ACC112 (cell line): ENCODE results near the gene C11orf21.

ENCODE experiments used
- H2AFZ ChIP-seq: fragments of 200-600 bp; sonication (generic); one replicate; pipeline ENCODE4 v1.6.0; 2017; ENCODE audit warnings: antibody characterized with exemption, low read length; ENCODE audit not compliant: unreplicated experiment
- H3K27ac ChIP-seq: fragments of 200-600 bp; sonication (generic); 2 replicates; pipeline ENCODE4 v1.5.1; 2014; ENCODE audit warnings: low read depth, mild to moderate bottlenecking, antibody characterized with exemption, low read length, moderate library complexity
- H3K27me3 ChIP-seq: fragments of 200-600 bp; sonication (generic); 2 replicates; pipeline ENCODE4 v1.6.1; 2014; ENCODE audit warnings: mild to moderate bottlenecking, antibody characterized with exemption, low read length, moderate library complexity, mixed read lengths; ENCODE audit not compliant: insufficient read depth
- H3K36me3 ChIP-seq: fragments of 200-600 bp; sonication (generic); 2 replicates; pipeline ENCODE4 v1.6.1; 2016; ENCODE audit warnings: mild to moderate bottlenecking, antibody characterized with exemption, low read length, moderate library complexity, mixed read lengths; ENCODE audit not compliant: insufficient read depth
- H3K4me1 ChIP-seq: fragments of 200-600 bp; sonication (generic); one replicate; pipeline ENCODE4 v1.6.1; 2016; ENCODE audit warnings: low read length, mixed read lengths; ENCODE audit not compliant: insufficient read depth, unreplicated experiment, control insufficient read depth
- H3K4me3 ChIP-seq: fragments of 200-600 bp; sonication (generic); 2 replicates; pipeline ENCODE4 v1.5.1; 2014; ENCODE audit warnings: mild to moderate bottlenecking, low read depth, low read length
- H3K79me2 ChIP-seq: fragments of 200-600 bp; sonication (generic); one replicate; pipeline ENCODE4 v1.6.0; 2016; ENCODE audit warnings: low read length; ENCODE audit not compliant: control insufficient read depth, unreplicated experiment, insufficient read depth

The C11orf21 gene

GRCh38 chr11:2302306-2302895, 683 bp upstream of the C11orf21 start:
- Histone ChIP-seq H3K27ac (no peak overlapping the region), H3K79me2 (no peaks in the 10 kb centered on the region), H3K27me3 (no peaks in the 10 kb centered on the region)

GRCh38 chr11:2300936-2301630, 635 bp downstream of the C11orf21 start:
- H3K36me3 ChIP-seq = no peaks in the 10 kb centered on the region
- H3K27me3 ChIP-seq = peaks cover 10% of the 10 kb centered on the region; the same call in 1 of the 2 replicates
- H3K4me3 ChIP-seq = no peak overlapping the region
- H3K4me1 ChIP-seq = peaks cover 7% of the 10 kb centered on the region
- no peak overlapping the region for H3K27ac ChIP-seq
- no peak overlapping the region for H2AFZ ChIP-seq
- no peaks in the 10 kb centered on the region for H3K79me2 ChIP-seq

More at GRCh38 chr11:2302306-2302895, 683 bp upstream of the C11orf21 start:
- Histone ChIP-seq H2AFZ (no peak overlapping the region), H3K4me1 (peaks cover 14% of the 10 kb centered on the region), H3K4me3 (no peak overlapping the region), H3K36me3 (no peaks in the 10 kb centered on the region)

DNA sequence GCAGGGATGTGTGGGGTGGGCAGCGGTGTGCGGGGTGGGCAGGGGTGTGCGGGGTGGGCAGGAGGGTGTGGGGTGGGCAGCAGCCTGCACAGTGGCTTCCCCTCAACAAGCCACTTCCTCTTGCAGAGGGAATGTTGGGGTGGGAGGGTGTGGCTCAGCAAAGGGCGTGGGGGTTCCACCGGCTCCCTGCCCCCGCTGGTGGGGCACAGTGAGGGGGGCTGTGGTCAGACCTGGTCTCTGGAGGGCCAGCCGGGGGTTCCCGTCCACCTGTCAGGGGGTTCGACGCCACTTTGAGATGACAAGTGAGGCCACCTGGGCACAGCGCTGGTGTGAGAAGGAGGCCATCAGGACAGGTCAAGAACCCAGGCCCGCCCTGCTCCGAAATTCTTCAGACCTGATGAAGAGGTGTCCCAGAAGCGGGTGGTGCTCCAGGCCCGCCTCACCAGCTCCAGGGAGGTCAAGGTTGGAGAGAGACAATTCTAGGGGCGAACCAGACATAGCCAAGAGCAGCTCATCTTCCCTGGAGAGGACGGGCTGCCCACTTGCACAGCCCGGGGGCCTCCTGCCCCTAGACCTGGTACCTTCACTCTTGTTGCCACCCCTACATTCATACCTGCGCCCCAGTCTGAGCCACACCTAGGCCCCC, 1.3 kb downstream of the C11orf21 start:
- H3K36me3 ChIP-seq = no peaks in the 10 kb centered on the region
- no peaks in the 10 kb centered on the region for H3K79me2 ChIP-seq
- H3K4me3 ChIP-seq = no peak overlapping the region
- H3K4me1 ChIP-seq = peaks cover under 1% of the 10 kb centered on the region
- H3K27me3 ChIP-seq = peaks cover 16% of the 10 kb centered on the region; the same call in 1 of the 2 replicates
- no peak overlapping the region for H3K27ac ChIP-seq
- no peak overlapping the region for H2AFZ ChIP-seq

DNA sequence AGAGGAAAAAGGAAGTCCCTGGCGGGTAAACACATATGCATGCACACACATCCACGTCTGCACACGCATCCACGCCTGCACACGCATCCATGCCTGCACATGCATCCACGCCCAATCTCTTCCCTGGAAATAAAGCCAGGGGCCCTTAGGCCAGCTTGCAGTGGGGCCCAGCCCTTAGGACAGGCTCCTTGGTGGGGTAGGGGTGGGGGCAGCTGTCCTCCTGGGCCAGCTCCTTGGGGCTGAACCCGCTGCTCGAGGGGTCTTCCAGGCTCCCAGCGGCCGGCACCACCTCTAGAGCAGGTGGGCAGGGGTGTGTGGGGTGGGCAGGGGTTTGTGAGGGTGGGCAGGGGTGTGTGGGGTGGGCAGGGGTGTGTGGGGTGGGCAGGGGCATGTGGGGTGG, 1.9 kb downstream of the C11orf21 start:
- no peak overlapping the region for H2AFZ ChIP-seq
- no peak overlapping the region for H3K27ac ChIP-seq
- no peaks in the 10 kb centered on the region for H3K36me3 ChIP-seq
- no peak overlapping the region for H3K4me3 ChIP-seq
- H3K27me3 ChIP-seq = peaks cover 20% of the 10 kb centered on the region; the same call in 1 of the 2 replicates
- no peaks in the 10 kb centered on the region for H3K4me1 ChIP-seq
- no peaks in the 10 kb centered on the region for H3K79me2 ChIP-seq

DNA sequence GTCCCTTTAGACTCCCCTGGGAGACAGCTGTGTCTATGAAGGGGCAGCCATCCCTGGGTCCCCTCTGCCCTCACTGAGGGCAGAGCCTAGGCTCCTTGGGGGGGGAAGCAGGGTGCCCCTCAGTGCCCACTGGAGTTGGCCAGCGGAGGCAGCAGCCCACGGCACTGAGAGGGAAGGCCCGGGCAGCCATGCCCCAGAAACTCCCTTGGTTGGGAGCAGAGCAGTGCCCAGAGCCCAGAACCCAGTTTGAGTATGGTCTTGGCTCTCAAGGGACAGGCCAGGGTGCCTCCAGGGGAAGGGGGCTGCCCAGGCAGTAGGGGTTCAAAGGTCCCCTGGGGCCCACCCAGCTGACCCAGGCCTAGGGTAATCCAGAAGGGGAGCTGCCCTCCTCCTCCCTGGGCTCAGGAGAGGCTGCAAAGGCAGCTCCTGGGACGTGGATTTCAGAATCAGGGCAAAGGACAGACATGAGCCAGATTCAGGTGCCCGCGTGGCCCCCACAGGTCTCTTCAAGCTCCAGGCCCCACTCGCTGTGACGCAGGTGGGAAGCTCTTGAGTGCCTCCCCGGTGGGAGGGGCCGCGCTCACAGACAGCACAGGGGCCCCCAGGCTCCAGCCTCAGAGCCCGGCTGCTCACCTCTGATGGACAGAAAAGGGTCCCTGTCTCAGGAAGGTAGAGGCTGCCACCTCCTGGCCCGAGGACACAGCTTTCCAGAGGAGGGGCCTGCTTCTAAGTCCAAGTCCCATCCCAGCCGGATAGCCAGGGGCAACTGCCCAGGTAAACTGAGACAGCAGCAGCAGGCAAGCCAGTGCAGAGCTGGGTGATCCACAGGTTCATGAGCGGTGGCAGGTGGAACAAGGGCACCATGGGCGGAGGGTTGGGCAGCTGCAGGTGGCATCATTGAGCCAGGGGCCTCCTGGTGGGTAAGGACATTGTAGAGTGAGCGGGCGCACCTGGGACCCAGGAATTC, 2.6 kb downstream of the C11orf21 start:
- Histone ChIP-seq H2AFZ (no peak overlapping the region), H3K36me3 (no peaks in the 10 kb centered on the region), H3K4me1 (no peaks in the 10 kb centered on the region), H3K27me3 (peaks cover 21% of the 10 kb centered on the region; the same call in 1 of the 2 replicates), H3K27ac (no peak overlapping the region), H3K4me3 (no peak overlapping the region), H3K79me2 (no peaks in the 10 kb centered on the region)

GRCh38 chr11:2298131-2298794, 3.5 kb downstream of the C11orf21 start:
- no peaks in the 10 kb centered on the region for H3K36me3 ChIP-seq
- H2AFZ ChIP-seq = no peak overlapping the region
- H3K27ac ChIP-seq = no peak overlapping the region
- no peak overlapping the region for H3K4me3 ChIP-seq
- H3K27me3 ChIP-seq = peaks cover 29% of the 10 kb centered on the region; the same call in 1 of the 2 replicates
- no peaks in the 10 kb centered on the region for H3K79me2 ChIP-seq
- no peaks in the 10 kb centered on the region for H3K4me1 ChIP-seq

DNA sequence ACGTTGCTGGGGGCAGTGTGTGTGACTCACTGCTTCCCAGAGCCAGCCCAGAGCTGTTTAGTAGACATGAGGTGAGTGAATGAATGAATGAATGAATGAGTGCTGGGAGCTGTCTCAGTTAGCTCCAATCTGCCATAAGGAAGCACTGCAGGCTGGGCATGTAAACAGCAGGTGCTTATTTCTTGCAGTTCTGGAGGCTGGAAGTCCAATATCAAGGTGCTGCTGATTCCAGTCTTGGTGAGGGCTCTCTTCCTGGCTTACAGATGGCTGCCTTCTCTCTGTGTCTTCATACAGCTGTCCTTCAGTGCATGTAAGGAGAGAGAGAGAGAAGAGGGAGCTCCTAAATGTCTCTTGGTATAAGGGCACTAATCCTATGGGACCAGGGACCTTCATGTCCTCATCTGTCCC, 4.1 kb downstream of the C11orf21 start:
- Histone ChIP-seq H3K79me2 (no peaks in the 10 kb centered on the region), H3K4me3 (no peak overlapping the region), H2AFZ (no peak overlapping the region), H3K27me3 (peaks cover 29% of the 10 kb centered on the region; the same call in 1 of the 2 replicates), H3K27ac (no peak overlapping the region), H3K4me1 (no peaks in the 10 kb centered on the region), H3K36me3 (no peaks in the 10 kb centered on the region)

- Histone ChIP-seq H3K79me2 (no peaks in the 10 kb centered on the region), H2AFZ (no peak overlapping the region), H3K36me3 (no peaks in the 10 kb centered on the region), H3K4me1 (no peaks in the 10 kb centered on the region), H3K27ac (no peak overlapping the region), H3K4me3 (no peak overlapping the region), H3K27me3 (peaks cover 29% of the 10 kb centered on the region; the same call in 1 of the 2 replicates)
Measured at GRCh38 chr11:2296913-2297622, 4.7 kb downstream of the C11orf21 start.

DNA sequence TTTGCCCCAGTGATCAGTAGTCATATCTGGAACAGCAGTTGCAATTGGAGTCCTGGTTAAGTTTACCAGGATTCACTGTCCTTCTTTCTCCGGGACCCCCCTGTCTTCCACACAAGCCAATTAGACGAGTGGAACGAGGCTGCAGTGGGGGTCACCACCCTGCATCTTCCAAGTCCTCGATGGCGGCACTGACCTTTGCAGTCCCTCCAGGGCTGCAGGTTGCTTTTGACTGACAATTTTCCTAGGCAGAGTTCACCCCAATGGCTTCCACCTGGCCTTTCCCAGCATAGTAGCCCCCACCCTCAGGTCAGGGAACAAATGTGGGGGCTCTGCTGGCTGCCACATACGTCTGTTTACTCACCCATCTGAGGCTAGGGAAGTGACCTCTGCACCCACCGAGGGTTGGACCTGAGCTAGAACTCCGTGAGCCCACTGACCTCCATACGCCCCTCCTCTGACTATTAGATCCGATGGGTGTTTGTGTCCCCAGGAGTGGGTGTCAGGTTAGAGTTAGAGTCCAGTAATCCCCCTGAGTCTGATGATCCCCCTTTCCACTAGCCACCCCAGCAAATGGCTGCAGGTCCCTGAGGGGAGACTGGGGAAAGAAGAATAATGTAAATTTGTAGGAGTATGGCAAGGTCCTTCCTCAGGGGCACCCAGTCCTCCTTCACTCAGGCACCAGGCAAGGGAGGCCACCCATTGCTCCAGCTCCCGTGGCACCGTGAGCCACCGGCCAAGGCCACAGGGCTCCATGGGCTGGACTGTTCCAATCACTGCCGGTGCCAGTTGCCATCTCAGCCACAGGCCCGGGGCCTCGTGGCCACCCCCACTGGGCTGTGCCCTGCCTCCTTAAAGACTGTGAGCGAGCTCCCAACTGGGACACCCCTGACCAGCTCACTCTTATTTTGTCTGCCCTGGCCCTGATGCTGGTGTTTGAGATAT, 5.5 kb downstream of the C11orf21 start:
- no peaks in the 10 kb centered on the region for H3K79me2 ChIP-seq
- H3K27me3 ChIP-seq = peaks cover 29% of the 10 kb centered on the region; the same call in 1 of the 2 replicates
- H2AFZ ChIP-seq = no peak overlapping the region
- H3K4me3 ChIP-seq = no peak overlapping the region
- no peak overlapping the region for H3K27ac ChIP-seq
- no peaks in the 10 kb centered on the region for H3K36me3 ChIP-seq
- no peaks in the 10 kb centered on the region for H3K4me1 ChIP-seq
